Coronary artery (tissue), 2 donors: Measurements from ENCODE around the gene GUCD1.

Experiments used
- DNase-seq: peaks from one replicate; pipeline ENCODE4 v3.0.0-alpha.2; 2017; ENCODE audit warnings: low spot score
- H3K27ac ChIP-seq, 2 donors: fragments of 200-600 bp; sonication (generic); one replicate each; pipeline ENCODE4 v1.5.1; 2016 to 2019
- H3K4me3 ChIP-seq: fragments of 200-600 bp; sonication (generic); 2 replicates; pipeline ENCODE4 v1.5.1; 2016; ENCODE audit warnings: mild to moderate bottlenecking, moderate library complexity
- TF ChIP-seq, protein P1 (sequence below): fragments of 200-600 bp; sonication (generic); IDR thresholded peaks from one replicate; pipeline ENCODE4 v1.5.1; 2019; ENCODE audit warnings: antibody characterized with exemption

The GUCD1 gene

DNA sequence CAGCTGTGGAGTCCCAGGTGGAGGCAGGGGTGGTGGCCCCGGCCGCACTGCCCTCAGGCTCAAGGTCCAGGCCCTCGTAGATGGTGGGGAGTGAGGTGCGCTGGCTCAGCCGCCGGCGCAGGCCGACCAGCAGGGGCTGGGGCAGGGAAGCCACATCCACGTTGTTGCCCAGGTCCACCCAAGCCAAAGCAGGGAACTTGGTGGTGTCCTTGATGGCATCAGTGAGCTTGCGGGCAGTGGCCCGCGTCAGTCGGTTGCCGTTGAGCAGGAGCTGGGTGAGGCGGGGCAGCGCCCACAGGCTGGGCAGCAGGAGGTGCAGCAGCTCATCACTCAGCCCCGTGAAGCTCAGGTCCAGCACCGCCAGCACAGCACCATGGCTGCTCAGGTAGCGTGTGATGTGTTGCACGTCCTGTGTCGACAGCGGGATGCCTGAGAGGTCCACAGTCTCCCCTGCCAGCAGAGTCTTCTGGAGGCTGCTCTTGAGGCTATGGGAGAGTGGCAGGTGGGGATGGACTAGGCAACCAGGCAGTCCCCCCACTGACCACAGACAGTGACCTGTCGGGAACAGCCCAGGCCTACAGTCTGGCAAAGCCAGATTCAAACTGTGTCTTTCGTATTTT, 31.1 kb upstream of the GUCD1 start:
- TF ChIP-seq, protein P1, sequence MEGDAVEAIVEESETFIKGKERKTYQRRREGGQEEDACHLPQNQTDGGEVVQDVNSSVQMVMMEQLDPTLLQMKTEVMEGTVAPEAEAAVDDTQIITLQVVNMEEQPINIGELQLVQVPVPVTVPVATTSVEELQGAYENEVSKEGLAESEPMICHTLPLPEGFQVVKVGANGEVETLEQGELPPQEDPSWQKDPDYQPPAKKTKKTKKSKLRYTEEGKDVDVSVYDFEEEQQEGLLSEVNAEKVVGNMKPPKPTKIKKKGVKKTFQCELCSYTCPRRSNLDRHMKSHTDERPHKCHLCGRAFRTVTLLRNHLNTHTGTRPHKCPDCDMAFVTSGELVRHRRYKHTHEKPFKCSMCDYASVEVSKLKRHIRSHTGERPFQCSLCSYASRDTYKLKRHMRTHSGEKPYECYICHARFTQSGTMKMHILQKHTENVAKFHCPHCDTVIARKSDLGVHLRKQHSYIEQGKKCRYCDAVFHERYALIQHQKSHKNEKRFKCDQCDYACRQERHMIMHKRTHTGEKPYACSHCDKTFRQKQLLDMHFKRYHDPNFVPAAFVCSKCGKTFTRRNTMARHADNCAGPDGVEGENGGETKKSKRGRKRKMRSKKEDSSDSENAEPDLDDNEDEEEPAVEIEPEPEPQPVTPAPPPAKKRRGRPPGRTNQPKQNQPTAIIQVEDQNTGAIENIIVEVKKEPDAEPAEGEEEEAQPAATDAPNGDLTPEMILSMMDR: no peak
- no peak overlapping the region for H3K27ac ChIP-seq
- H3K4me3 ChIP-seq: no peak overlapping the region
- no peak for DNase-seq

DNA sequence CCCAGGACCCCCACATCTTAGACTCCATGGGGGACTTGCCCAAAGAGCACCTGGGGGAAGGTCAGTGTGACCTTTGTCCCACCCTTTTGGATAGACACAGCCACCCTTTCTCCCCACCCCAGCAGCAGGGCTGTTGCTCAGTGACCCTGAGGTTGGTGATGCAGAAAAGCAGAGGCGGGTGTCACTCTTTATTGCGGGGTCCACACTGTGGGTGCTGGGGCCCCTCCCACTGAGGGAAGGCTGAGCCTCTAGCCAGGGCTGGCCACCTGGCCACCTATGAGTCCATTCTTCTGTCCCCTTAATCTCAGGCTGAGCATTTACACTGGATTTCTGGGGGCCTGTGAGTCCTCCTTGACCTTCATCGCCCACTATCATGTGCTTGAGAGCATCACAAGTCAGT, 30.5 kb upstream of the GUCD1 start:
- TF ChIP-seq, protein P1: no peak
- DNase-seq: no peak
- no peak overlapping the region for H3K27ac ChIP-seq

DNA sequence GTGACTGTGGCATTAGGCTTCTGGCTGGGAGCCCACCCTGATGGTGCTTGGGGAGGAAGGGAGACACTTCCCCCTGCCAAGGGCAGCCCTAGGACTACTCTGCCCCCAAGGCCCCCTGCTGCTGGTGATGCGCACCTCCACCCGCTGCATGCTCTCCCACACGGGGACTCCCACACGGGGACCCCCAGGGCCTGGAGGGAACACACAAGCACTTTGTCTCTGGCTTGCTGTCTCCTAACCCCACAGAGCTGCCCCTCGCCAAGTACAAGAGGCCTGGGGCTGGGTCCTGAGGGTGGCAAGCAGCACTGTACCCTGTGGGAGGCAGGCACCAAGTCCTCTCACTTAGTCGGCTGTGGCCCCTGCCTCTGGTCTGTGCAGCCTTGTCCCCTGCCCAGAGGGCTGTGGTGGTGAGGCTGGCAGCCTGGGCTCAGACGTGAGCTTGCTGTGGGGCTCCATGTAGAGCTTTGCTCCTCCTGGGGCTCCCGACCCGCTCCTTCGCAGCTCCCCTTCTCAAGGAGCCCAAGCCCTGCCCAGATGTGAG, 30.0 kb upstream of the GUCD1 start:
- DNase-seq: no peak
- TF ChIP-seq, protein P1: no peak
- no peak overlapping the region for H3K4me3 ChIP-seq
- peak overlapping the region; percentile 67 to 83 for H3K27ac ChIP-seq

More for the DNA sequence above, 30.5 kb upstream of the GUCD1 start:
- H3K4me3 ChIP-seq: no peak overlapping the region

DNA sequence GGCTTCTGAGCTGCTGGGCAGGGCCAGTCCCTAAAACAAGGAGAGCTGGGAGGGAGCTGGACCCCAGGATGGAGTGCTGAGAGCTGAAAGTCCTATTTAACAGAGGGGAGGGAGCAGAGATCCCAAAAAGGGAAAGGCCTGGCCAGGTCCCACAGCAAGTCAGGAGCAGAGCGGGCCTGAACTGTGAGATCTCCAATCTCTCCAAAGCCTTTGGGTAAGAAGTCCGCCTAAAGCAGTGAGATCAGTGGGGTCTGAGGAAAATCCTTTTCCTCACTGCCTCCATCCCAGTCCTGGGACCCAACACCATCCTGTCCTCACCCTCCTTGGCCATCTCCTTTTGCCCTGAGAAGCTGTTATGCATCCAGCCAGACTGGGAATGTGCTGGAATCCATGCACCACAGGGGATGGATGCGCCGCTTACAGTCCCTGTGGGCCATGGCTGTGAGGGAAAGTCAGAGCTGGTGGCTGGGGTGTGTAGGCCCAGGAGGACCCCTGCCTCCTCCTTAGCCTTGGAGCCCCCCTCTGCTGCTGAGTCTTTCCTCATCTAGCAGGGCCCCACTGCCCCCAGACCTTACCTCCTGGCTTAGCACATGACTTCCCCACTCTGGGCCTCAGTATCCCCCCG, 29.3 kb upstream of the GUCD1 start:
- Histone ChIP-seq H3K27ac (peak overlapping the region; percentile 67 to 83), H3K4me3 (peak overlapping the region; percentile 58)
- no peak for DNase-seq
- TF ChIP-seq, protein P1: no peak

DNA sequence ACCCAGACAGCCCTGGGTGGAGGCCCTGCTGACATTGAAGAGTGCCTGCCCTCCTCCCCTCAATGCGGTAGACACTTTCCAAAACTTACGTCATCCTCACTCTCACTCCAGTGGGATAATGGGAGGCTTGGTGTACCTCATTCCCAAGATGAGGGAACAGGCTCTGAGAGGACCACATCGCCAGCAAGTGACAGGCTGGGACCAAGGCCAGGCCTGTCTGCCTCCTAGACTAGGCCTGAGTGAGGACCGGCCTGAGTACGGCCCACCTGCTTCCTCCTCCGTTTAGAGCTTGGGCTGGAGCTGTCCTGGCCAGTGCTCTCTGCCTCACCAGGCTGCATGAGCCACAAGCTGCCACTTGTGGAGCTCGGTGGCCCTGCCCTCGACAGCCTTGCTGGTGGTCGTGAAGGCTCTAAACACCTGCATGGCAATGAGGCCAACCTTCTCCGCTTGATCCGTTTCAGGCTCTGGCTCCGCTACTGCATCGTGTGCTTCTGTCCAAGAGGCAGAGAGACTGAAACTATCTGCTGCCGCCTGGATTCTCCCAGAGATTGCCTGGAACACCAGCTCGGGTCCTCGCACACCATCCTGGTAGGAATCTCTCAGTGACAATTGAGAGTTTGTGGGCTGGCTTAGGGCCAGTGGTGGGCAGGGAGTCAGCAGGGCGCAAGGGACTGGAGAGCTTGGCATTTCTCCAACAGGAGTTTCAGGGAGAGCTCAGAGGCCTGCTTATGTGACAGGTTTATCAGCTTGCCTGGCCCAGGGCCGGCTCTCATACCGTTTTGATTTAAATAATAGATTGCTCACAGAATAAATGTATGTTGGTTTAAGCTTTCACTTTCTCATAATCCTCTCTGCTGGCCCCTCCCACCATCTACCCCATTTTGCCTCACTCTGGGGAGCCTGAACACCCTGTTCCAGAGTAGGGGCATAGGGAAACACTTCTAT, 28.6 kb upstream of the GUCD1 start:
- TF ChIP-seq, protein P1: no peak
- no peak for DNase-seq
- Histone ChIP-seq H3K4me3 (peak overlapping the region; percentile 58), H3K27ac (peak overlapping the region; percentile 67 to 83)

DNA sequence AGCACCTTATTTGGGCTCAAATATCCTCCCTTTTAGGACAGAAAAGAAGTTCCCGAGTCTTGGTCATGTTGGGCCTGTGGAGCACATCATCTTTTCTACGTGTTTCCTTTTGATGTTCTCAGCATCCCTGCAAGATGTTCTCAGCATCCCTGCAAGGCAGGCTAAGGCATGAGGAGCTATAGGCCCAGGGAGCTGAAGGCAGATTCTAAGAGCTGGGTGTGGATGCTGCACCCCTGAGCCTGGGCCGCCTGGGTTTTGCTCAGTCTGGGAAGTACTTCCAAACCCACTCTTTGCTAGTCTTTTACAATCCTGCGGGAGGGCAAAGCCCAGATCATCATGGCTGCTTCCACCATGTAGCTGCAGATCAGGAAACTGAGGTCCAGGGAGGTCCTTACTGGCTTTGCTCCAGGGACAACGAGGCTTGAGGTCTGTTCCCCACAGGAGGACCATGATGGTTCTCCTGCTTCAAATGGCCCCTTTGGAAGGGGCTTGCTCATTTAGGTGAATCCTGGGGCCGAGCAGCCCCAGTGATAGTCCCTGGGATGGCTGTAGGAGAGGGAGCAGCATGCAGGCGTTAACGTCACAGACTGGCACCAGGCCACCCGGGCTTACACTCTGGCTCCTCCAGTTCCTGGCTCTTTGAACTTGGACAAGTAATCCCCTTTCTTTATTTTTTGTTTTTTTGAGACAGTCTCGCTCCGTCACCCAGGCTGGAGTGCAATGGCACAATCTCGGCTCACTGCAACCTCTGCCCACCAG, 27.3 kb upstream of the GUCD1 start:
- no peak overlapping the region for H3K4me3 ChIP-seq
- no peak for DNase-seq
- H3K27ac ChIP-seq: no peak overlapping the region
- TF ChIP-seq, protein P1: no peak
